ENCODE measurements around the gene SARDH.
A peak's percentile ranks its signal among the peaks of the same experiment; 100 is the strongest.

Gene SARDH

DNA sequence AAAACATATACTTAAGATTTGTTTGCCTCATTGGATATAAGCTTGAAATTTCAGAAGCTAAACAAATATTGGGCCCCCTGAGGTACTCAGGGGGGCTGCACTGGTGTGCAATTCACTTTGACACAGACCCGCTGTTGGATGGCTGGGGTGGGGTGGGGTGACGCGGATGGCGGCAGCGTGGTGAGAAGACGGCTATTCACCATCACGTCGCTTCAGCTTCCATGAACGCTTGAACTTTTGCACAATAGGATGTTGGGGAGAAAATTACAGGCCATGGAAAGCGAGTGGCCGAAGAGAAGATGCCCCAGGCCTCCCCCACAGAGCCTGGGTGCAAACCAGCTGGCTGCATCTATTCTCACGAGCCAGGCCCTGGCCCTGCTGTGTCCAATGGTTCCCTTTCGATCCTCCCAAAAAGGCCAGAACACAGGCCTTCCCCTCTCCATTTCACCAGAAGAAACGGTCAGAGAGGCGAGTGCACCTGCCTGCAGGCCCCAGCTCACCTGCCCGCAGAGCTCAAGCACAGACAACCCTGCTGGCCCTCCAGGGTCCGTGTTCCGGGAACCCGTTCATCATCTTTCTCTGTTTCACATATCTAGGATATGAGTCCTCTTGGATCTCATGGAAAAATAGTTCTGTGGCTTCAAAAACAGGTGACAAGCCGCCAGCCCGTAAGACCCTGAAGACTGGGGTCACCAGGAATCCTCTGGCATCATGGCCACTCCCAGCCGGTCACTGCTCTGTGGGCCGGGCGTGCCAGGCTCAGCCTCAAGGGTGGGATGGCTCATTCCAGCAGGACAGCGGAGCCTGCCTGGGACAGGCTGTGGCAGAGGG, 46.8 kb upstream of the SARDH start:
- TF ChIP-seq, protein P1, sequence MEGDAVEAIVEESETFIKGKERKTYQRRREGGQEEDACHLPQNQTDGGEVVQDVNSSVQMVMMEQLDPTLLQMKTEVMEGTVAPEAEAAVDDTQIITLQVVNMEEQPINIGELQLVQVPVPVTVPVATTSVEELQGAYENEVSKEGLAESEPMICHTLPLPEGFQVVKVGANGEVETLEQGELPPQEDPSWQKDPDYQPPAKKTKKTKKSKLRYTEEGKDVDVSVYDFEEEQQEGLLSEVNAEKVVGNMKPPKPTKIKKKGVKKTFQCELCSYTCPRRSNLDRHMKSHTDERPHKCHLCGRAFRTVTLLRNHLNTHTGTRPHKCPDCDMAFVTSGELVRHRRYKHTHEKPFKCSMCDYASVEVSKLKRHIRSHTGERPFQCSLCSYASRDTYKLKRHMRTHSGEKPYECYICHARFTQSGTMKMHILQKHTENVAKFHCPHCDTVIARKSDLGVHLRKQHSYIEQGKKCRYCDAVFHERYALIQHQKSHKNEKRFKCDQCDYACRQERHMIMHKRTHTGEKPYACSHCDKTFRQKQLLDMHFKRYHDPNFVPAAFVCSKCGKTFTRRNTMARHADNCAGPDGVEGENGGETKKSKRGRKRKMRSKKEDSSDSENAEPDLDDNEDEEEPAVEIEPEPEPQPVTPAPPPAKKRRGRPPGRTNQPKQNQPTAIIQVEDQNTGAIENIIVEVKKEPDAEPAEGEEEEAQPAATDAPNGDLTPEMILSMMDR (conservative IDR thresholded peaks at IDR 0.05; ENCODE audit: low read depth), result no peak
- ChIA-PET POLR2A (ENCODE audit: low non-redundant PET) (interaction anchor here (0.5 kb wide), 1 partner anchor 231 kb away, joined by 3 read pairs; no protein-coding TSS in a partner anchor), CTCF (interaction anchor here (7.5 kb wide), 1 partner anchor 209 kb away, joined by 102 read pairs; no protein-coding TSS in a partner anchor)
- no peak for DNase-seq (ENCODE audit: low spot score)
- peak overlapping the region; percentile 63 for H3K27ac ChIP-seq

DNA sequence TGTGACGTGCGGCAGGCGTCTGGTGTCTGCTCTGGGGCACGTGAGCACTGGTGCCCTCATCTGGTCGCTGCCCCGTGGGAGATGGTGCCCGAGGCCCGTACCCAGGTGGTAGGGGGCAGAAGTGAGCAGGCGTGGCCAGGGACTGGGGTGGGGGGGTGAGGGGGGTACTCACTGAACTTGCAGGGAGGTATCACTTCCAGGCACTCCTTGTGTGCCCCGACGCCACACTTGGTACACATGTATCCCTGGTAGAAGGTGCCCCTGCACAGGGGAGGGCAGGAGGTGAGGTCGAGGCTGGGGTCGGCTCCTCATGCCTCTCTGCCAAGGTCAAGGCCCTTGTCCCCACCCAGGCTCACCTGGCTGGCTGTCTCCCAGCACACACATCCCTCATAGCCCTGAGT, 45.2 kb upstream of the SARDH start:
- ChIA-PET POLR2A (ENCODE audit: low non-redundant PET) (no interaction called here), CTCF (interaction anchor here (0.8 to 7.5 kb wide), 4 partner anchors 14 to 211 kb away, joined by 4 to 102 read pairs (median 10); no protein-coding TSS in a partner anchor)
- TF ChIP-seq, protein P1 (conservative IDR thresholded peaks at IDR 0.05; ENCODE audit: low read depth), result no peak
- H3K27ac ChIP-seq, result peak overlapping the region; percentile 63
- DNase-seq (ENCODE audit: low spot score), result no peak

DNA sequence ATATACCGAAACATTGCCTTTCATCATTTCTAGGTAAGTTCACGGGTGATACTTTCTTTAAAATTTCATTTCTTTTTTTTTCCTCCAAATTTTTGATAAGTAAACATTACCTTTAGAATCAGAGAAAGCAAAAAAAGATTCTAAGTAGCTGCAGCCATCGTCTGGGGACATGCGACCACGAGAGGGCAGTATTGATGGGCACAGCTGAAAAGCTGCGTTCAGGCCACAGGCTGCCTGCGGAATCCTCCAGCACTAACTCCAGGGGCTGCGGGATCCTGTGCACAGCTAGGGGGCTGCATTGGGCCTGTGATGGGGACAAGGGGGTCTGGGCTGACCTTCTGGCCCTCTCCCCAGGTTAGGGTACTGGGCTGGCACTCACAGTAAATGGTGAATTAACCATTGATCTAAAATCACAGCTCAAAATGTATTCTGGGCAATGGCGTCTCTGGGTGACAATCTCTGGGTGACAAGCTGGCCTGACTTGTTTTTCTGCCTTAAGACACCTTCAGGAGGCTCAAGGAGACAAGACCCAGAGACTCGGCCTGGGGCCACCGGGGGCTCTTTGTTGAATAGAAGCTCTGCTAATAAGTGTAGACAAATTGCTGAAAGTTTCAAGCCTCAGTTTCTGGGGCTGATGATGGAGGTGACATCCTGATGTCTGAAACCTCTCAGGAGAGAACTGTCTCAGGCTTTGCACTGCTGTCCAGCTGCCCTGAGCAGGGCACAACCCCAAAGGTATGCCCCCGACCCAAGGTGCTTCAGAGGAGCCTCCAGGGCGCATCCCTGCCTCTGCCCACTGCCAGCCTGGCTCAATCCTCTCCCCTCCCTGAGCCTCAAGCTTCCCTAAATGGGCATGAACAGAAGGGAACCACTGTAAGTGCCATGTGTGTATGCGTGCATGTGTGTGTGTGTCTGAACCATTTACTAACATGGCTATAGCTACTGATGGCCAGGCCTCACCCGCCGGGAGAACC, 44.3 kb upstream of the SARDH start:
- peak; percentile 73 for DNase-seq (ENCODE audit: low spot score)
- CTCF ChIA-PET, result interaction anchor here (0.5 to 7.5 kb wide), 24 partner anchors 9 to 424 kb away, joined by 3 to 102 read pairs (median 4); no protein-coding TSS in a partner anchor
- H3K27ac ChIP-seq, result peak overlapping the region; percentile 63
- POLR2A ChIA-PET (ENCODE audit: low non-redundant PET), result interaction anchor here (0.9 kb wide), 1 partner anchor 212 kb away, joined by 4 read pairs; no protein-coding TSS in a partner anchor
- TF ChIP-seq, protein P1 (conservative IDR thresholded peaks at IDR 0.05; ENCODE audit: low read depth), result peak; percentile 95

DNA sequence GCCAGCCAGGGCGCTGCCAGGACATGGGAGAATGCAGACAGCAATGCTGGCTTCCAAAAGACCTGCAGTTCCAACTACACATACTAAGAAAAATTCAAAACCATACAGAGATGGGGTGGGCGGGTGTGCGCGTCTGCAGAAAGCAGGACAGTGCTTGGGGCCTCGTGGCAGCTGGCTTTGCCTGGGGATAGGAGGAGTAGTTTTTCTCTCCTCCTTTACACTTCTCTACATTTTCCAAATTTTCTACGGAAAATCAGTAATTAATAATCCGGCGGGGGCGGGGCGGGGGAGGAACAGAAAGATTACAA, 43.6 kb upstream of the SARDH start:
- POLR2A ChIA-PET (ENCODE audit: low non-redundant PET), result no interaction called here
- CTCF ChIA-PET, result interaction anchor here (0.5 to 7.5 kb wide), 16 partner anchors 8 to 424 kb away, joined by 3 to 102 read pairs (median 6); no protein-coding TSS in a partner anchor

DNA sequence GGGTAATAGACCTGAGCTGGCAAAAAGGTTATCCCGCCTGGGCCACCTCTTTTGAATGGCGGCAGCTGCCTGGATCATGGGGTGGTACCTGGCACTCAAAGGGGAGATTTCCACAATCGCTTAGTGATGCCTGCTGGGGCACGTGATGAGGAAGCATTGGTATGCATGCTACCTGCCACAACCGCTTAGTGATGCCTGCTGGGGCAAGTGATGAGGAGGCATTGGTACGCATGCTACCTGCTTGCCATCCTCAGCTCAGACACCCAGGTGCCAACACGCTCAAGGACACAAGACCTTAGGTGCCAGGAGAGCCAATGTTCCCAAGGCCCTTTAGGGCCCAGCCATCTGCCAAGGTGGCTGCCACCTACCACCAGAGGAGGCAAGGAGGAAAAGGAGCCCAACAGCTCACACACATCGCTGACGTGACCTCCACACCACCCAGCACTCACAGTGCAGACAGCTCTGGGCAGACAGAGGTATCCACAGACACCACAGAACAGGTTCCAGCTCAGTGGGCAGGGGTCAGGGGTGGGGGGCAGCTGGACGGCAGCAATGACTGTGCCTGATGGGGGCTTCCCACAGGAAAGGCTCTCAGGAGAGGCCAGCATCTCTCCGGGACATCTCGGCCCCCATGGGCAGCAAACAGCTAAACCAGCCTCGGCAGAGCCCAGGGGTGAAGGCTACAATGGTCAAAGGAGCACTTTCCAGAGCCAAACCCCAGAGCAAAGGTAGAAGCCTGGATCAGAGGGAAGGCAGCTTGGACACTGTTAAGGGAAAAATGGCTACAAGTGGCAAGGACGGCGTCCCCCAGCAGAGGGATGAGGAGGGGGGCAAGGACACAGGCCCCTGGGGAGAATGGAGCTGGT, 43.0 kb upstream of the SARDH start:
- DNase-seq (ENCODE audit: low spot score), result no peak
- ChIA-PET POLR2A (ENCODE audit: low non-redundant PET) (no interaction called here), CTCF (interaction anchor here (0.5 to 7.5 kb wide), 13 partner anchors 9 to 1632 kb away, joined by 3 to 102 read pairs (median 6); no protein-coding TSS in a partner anchor)
- peak overlapping the region; percentile 12 for H3K27ac ChIP-seq
- TF ChIP-seq, protein P1 (conservative IDR thresholded peaks at IDR 0.05; ENCODE audit: low read depth), result no peak

More for the DNA sequence above, 43.6 kb upstream of the SARDH start:
- TF ChIP-seq, protein P1 (conservative IDR thresholded peaks at IDR 0.05; ENCODE audit: low read depth), result no peak
- DNase-seq (ENCODE audit: low spot score), result no peak
- peak overlapping the region; percentile 12 for H3K27ac ChIP-seq
